ENCODE data around the gene HLA-DQA1.
"Not testable (repeated sequence)": the region's sequence is repeated elsewhere in the genome, so short reads cannot be mapped to it uniquely, and the experiment has no call there.

HLA-DQA1 gene

GRCh38 chr6:32637219-32637880 lies at the start of gene HLA-DQA1:
HLA-DQA1 (plus strand) TSS chr6:32637406; CDS start chr6:32637459, 53 bp downstream.
- no peak for DNase-seq

- no peak for DNase-seq
Measured at GRCh38 chr6:32588156-32588555, 49.0 kb upstream of the HLA-DQA1 start.

DNA sequence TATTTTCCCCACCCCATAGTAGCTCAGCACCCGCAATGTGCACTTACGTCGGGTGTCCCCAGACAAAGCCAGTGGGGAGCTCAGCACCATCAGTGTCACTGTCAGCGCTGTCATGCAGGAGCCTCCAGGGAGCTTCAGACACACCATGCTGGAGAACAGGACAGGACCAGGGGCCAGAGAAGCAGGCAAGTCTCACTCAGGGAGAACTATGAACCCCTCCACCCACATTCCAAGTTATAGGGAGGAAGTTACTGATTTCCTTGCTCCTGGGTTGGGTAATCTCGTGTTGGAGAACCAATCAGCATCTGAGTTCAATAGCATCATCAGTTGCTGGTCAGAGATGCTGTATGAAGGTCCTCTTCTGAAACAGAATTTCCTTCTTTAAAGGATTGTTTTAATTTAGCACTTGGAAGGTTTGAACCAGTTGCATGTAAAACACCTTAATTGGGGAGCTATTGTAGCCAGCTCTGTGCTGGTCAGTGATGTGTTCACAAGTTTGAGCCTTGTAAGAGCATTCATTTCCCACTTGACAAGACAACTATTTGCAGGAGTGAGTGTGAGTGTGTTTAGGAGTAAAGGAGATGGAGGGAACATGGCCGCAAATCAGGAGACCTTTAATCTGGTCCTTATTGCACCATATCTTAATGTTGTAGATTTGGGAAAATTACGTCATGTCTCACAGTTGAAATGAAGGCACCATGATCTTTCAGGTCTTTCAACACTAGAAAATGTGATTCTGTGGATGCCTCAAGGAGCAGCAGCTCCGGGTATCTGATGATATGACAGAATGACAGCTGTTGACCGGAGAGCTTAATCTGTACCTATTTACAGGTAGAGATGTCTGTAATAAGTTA lies 47.4 kb upstream of the HLA-DQA1 start, which contains the start of gene HLA-DRB1:
Gene HLA-DRB1 (minus strand): TSS at position 253 of the 854 bp plus-strand sequence. CDS start 106 bp downstream, at position 147.
- DNase-seq = no peak

GRCh38 chr6:32590713-32591112 lies 46.5 kb upstream of the HLA-DQA1 start:
- DNase-seq = not testable (repeated sequence)

DNA sequence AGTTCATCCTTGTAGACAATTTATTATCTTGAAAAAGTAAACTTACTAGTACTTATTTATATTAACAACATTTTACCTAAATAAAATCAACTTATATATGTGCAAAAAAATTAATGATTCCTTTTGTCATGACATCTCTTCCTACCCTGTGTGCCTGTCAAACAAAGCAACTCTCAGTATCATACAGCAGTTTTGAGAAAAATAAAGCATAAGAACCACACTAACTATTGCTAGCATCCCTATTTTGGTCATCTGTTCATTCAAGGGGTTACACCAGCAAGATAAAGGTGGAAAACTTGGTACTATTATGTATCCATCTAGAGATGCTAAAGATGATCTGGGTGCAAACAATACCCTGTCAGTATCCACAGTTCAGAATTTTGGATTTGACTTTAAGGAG lies 40.2 kb upstream of the HLA-DQA1 start:
- DNase-seq = no peak

DNA sequence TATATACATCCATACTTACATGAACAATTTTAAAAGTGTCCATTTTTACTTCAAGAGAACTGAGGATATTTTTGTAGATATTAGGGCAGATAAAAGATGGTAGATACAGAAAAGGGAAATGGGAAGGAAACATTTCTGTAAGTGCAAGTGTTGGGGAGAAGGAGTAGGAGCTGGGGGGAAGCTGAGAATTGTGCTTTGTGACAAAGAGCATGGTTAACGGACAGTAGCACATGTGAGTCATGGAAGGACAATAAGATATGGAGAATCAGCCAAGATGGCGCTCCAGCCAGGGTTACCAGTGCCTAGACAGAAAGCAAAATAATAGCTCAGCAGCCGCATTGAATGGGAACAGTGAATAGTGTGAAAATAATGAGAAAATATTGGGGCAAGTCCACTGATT lies 34.8 kb upstream of the HLA-DQA1 start:
- DNase-seq = no peak

DNA sequence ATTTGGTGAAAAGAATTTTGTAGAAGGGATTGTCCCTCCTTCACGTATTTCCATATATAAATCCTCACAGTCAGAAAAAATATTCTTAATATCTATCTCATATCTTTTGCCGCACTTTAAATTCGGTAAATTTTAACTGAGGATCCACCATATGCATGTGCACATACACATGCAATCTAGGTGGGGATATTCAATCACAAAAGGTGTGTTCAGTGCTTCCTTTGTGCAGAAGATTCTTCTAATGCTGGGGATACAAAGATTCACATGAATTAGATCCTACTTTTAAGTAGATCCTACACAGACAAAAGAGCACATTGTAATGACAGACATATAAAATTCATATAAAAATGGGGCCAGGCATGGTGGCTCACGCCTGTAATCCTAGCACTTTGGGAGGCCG lies 34.0 kb upstream of the HLA-DQA1 start:
- DNase-seq = no peak

DNA sequence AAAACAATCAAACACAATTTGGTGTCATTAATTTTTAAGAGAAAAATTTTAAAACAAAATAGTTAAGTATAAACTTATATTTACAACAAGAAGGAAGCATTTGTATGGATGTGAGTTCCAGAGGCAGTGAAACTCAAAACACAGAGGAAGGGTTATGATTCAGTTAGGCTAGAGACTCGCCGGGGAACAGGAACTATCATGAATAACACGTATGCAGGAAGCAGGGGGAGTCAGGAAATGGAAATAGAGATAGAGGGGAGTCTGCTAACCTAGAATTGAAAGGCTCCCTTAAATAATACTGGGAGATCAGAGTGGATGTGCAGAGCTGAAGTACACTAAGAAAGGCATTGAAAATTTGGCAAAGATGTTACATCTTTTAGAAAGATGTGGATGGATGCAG lies 33.3 kb upstream of the HLA-DQA1 start:
- no peak for DNase-seq

DNA sequence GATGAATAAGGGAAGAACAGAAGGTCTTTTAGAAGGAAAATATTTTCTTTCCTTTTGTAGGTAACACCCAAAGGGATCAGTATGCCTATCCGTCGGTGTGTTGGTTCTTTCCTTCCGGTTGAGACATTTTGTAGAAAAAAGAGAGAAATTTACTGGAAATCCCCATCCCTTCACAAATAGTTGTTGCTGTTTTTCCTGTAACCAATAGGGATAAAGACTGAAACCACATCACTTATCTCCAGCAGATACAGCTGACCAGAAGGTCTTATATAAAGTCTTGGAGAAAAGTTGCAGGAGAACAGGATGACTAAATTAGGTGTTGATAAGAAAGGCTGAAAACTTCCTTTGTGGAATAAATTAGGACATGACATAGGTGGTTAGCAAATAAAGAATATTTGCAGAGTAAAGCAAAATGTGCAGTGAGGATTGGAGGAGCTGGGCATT lies 32.8 kb upstream of the HLA-DQA1 start:
- DNase-seq = no peak

- DNase-seq = no peak
Measured at GRCh38 chr6:32607263-32607987, 29.8 kb upstream of the HLA-DQA1 start.

DNA sequence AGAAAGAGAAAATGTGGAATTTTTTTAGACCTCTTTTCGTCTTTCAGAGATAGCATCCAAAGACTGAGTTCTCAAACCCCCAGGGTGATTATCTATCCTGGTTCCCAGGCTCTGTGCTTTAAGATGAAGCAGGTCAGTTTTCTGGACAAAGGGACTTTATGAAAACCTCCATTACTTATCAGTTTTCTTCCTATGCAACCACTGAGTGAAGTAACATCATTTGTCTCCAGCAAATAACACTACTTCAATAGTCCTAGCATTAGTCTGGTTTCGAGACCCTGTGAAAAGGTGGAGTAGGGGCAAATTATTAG lies 29.3 kb upstream of the HLA-DQA1 start:
- no peak for DNase-seq

- DNase-seq = no peak
Measured at GRCh38 chr6:32608362-32608761, 28.8 kb upstream of the HLA-DQA1 start.

DNA sequence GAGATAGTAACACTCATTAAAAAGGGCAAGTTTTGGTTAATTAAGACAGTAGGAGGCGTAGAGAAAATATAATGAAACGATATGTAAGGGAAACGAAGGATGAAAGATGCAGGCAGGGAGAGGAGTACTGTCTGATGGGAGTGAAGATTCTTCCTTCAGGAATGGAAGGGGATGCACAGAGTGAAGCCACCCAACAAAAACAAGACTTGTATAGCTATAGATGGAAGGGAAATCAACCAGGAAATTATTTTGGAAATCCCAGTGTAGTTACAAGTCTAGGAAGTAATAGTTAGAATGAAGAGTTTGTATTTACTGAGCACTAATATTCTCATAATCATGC lies 27.8 kb upstream of the HLA-DQA1 start:
- DNase-seq = no peak

DNA sequence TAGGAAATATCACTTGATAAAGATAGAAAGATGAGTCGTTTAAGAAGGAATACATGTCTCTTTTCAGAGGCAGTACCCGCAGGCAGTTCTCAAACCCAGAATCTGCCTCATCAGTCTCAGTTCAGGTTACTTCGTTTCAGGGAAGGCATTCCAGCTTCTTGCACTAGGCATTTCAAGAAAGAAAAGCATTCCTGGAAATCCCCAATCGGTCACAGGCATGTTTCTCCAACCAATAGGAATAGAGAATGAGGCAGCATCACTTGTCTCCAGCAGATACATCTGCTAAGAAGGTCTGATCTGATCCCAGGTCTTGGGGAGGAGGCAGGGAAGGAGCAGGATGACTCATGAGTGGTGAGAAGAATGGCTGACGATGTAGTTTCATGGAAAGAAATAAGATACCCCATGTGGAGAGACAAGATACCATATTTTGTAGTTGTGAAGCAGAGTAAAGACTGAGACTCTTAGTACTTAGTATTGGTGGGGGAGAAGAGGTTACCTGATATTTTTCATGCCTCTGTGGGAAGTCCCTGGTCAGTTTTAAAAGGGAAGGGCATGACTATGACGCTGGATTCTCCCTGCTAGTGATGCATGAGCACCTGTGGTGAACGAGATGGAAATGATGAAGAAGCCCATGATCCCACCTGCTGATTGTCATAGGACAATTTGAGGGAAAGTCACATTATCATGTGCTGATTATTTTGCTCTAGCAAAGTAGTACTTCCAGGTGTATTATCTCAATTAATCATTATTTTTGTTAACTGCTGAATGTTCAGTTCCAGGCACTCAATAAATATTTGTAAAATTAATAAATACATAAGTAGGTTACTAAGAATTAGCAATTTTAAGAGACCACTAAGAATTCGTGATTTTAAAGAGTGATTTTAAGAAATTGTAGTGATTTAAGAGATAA lies 27.2 kb upstream of the HLA-DQA1 start:
- DNase-seq = no peak

- no peak for DNase-seq
Measured at GRCh38 chr6:32610682-32611296, 26.4 kb upstream of the HLA-DQA1 start.

DNA sequence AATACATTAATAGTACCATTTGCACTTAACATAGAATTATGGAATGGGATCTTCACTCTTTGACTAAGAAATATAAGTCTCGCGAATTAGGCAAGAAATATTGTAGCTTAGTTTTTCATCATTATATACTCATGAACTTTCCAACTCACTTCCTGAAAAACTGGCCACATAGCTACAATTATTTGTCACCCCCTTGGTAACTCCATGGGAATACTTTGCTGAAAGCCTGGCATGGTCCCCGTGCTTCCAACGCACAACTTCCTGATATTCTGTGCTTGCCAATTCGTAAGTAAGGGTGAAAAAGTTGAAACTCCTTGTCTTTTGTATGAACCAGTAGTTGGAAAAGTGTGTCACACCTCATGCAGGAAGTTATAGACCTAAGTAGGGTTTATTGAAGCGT lies 23.7 kb upstream of the HLA-DQA1 start:
- no peak for DNase-seq

DNA sequence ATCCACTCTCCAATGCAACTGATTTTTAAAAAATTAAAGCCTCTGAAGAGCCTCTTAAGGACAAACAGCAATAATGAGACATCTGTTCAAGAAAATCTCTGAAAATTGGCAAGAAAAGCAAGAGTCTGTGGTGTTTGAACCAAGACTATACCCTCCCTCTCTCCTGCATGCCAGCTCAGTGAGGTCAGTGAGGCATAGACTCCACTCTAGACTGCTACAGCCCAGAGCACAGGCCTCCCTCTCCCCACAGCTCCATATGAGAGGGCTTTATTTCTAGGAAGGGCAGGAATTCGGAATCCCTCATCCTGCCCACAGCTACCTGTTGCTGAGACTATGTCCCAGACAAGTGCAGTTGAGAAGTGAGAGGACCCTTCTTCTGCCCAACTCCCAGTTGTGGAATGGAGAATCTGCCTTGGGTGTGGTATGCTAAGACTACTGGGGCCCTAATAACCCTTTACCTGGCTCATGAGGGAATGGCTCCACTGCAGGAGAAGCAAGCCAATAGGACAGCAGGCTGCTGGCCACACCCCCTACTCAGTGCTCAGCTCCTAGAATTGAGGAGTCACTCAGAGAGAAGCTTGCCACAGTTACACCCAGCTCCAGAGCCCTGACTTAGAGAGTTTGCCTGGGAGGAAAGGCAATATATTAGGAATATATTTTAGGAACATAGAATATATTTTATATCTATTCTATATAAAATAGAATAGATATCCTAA lies 22.7 kb upstream of the HLA-DQA1 start:
- DNase-seq = no peak

- DNase-seq = no peak
Measured at GRCh38 chr6:32615885-32616532, 21.2 kb upstream of the HLA-DQA1 start.

DNA sequence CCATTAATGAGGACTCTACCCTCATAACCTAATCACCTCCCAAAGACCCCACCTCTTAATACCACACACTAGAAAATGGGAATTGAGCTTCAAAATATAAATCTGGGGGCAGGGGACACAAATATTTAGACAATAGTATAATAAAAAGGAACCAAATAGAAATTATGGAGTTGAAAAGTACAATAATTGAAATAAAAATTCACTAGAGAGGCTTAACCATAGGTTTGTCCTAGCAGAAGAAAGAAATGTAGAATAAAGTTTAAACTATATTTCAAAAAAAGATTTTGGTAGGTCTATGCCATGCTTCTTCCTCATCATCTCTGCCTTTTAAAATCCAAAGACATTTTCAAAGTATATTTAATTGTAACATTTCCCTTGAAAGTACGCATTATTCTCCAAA lies 19.5 kb upstream of the HLA-DQA1 start:
- DNase-seq = no peak

DNA sequence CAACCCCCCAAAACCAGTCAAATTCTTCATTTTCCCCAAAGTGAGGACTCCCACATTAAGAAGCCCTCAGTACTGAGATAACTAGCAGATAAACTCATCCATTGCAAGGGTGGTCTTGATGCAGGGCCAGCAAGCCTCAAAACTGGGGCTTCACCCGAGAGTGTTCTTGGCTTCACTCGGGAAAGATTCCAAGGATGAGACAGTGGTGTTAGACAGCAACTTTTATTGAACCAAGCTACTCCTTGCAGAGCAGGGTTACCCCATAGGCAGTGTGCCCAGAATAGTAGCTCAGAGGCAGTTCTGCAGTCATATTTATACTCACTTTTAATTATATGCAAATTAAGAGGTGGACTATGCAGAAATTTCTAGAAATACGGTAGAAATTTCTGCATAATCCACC lies 15.8 kb upstream of the HLA-DQA1 start:
- no peak for DNase-seq
